Osteocyte (in vitro differentiated cells): ENCODE data around the gene PMM2. TPM values are rescaled to one million over a fixed set of nuclear protein-coding genes. Genes with fewer than 3 reads are reported as not detected.

Experiments
- DNase-seq: peaks from one replicate; pipeline ENCODE4 v3.0.0; 2021; ENCODE audit warnings: mixed read lengths; ENCODE audit not compliant: unreplicated experiment; ENCODE audit errors: extremely low spot score
- H3K27ac Mint-ChIP-seq: one replicate; pipeline ENCODE4 v1.8.0; 2021; ENCODE audit warnings: mild to moderate bottlenecking, mixed read lengths; ENCODE audit not compliant: unreplicated experiment
- H3K27me3 Mint-ChIP-seq: one replicate; pipeline ENCODE4 v1.8.0; 2021; ENCODE audit warnings: mixed read lengths; ENCODE audit not compliant: unreplicated experiment
- H3K36me3 Mint-ChIP-seq: one replicate; pipeline ENCODE4 v1.8.0; 2021; ENCODE audit warnings: mixed read lengths; ENCODE audit not compliant: unreplicated experiment
- H3K4me1 Mint-ChIP-seq: one replicate; pipeline ENCODE4 v1.8.0; 2021; ENCODE audit warnings: mixed read lengths; ENCODE audit not compliant: unreplicated experiment
- H3K4me3 Mint-ChIP-seq: one replicate; pipeline ENCODE4 v1.8.0; 2021; ENCODE audit warnings: mild to moderate bottlenecking, moderate library complexity, mixed read lengths; ENCODE audit not compliant: unreplicated experiment
- H3K9me3 Mint-ChIP-seq: one replicate; pipeline ENCODE4 v1.8.0; 2021; ENCODE audit warnings: mixed read lengths; ENCODE audit not compliant: unreplicated experiment
- total RNA-seq: library from RNA; stranded (reverse); gene quantifications from 2 replicates; pipeline ENCODE4 v1.2.1, GENCODE V29; 2021
- TF ChIP-seq, protein P1 (sequence below): fragments of 200-600 bp; sonication (generic); IDR thresholded peaks from 2 replicates; pipeline ENCODE4 v1.5.0; 2021; ENCODE audit warnings: antibody characterized with exemption, mild to moderate bottlenecking, moderate library complexity

PMM2 gene
- total RNA-seq, 1 donor from 2014 or later: 42.9 TPM

- Mint-ChIP-seq H3K4me3 (no peak overlapping the region), H3K4me1 (peaks cover 11% of the 10 kb centered on the region), H3K9me3 (no peaks in the 10 kb centered on the region), H3K27me3 (no peaks in the 10 kb centered on the region), H3K36me3 (peaks cover 6% of the 10 kb centered on the region), H3K27ac (no peak overlapping the region)
- TF ChIP-seq, protein P1, sequence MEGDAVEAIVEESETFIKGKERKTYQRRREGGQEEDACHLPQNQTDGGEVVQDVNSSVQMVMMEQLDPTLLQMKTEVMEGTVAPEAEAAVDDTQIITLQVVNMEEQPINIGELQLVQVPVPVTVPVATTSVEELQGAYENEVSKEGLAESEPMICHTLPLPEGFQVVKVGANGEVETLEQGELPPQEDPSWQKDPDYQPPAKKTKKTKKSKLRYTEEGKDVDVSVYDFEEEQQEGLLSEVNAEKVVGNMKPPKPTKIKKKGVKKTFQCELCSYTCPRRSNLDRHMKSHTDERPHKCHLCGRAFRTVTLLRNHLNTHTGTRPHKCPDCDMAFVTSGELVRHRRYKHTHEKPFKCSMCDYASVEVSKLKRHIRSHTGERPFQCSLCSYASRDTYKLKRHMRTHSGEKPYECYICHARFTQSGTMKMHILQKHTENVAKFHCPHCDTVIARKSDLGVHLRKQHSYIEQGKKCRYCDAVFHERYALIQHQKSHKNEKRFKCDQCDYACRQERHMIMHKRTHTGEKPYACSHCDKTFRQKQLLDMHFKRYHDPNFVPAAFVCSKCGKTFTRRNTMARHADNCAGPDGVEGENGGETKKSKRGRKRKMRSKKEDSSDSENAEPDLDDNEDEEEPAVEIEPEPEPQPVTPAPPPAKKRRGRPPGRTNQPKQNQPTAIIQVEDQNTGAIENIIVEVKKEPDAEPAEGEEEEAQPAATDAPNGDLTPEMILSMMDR: no peak
- no peak for DNase-seq
These were observed 48.2 kb downstream of the PMM2 start for GRCh38 chr16:8845699-8846298.

- H3K4me3 Mint-ChIP-seq: no peak overlapping the region
- peaks cover 8% of the 10 kb centered on the region for H3K36me3 Mint-ChIP-seq
- TF ChIP-seq, protein P1: no peak
- H3K9me3 Mint-ChIP-seq: no peaks in the 10 kb centered on the region
- H3K4me1 Mint-ChIP-seq: peaks cover 13% of the 10 kb centered on the region
- H3K27me3 Mint-ChIP-seq: no peaks in the 10 kb centered on the region
- no peak overlapping the region for H3K27ac Mint-ChIP-seq
- DNase-seq: no peak
These were observed 48.8 kb downstream of the PMM2 start for GRCh38 chr16:8846401-8846932.

GRCh38 chr16:8847145-8847544, 49.5 kb downstream of the PMM2 start:
- Mint-ChIP-seq H3K9me3 (no peaks in the 10 kb centered on the region), H3K4me1 (peaks cover 14% of the 10 kb centered on the region), H3K27me3 (no peaks in the 10 kb centered on the region), H3K36me3 (peaks cover 12% of the 10 kb centered on the region), H3K4me3 (no peak overlapping the region), H3K27ac (no peak overlapping the region)
- no peak for DNase-seq
- TF ChIP-seq, protein P1: no peak

- no peaks in the 10 kb centered on the region for H3K27me3 Mint-ChIP-seq
- H3K27ac Mint-ChIP-seq: no peak overlapping the region
- DNase-seq: peak; percentile 81
- H3K4me3 Mint-ChIP-seq: no peak overlapping the region
- H3K36me3 Mint-ChIP-seq: peaks cover 12% of the 10 kb centered on the region
- H3K4me1 Mint-ChIP-seq: peaks cover 14% of the 10 kb centered on the region
- TF ChIP-seq, protein P1: no peak
- no peaks in the 10 kb centered on the region for H3K9me3 Mint-ChIP-seq
These were observed 50.0 kb downstream of the PMM2 start for GRCh38 chr16:8847623-8848022.

DNA sequence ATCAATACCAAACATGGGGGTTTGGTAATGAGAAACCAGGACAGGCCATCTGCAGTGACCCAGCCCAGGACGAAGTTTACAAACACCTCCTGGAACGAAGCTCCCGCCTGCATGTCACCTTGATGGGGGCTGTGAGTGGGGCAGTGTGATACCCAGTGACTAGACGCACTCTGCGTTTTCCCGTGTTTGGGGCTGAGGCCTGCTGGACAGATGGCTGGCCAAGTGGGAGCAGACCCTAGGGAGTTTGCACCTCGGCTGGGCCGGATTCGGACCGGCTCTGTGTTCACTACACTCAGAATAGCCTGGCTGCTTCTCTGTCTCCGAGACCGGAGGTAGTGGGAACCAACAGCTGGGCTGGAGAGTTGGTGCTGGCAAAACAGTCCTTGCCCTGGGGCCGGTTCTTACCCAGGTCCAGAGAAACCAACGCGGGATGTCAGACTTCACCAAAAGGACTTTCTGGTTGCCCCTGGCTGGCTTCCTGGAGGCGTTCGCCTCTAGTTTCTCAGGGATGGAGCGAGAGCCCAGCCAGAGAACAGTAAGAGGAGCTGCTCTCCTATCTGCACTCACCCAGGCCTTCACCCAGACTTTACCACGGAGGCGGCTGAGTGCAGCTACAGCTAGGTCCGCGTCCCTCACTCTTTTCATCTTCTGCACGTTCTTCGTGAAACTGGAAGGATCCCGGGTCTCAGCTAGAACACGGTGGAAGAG, 50.7 kb downstream of the PMM2 start:
- Mint-ChIP-seq H3K9me3 (no peaks in the 10 kb centered on the region), H3K36me3 (peaks cover 14% of the 10 kb centered on the region), H3K4me1 (peaks cover 14% of the 10 kb centered on the region), H3K27ac (no peak overlapping the region), H3K27me3 (no peaks in the 10 kb centered on the region), H3K4me3 (no peak overlapping the region)
- DNase-seq: no peak
- TF ChIP-seq, protein P1: no peak
